GM18858 (cell line): ENCODE results near the gene VAV2.

Source experiments
- ATAC-seq: cut with Tn5 transposase; IDR thresholded peaks from one replicate; pipeline ENCODE4 v1.9.1; 2021; ENCODE audit not compliant: unreplicated experiment

The VAV2 gene

DNA sequence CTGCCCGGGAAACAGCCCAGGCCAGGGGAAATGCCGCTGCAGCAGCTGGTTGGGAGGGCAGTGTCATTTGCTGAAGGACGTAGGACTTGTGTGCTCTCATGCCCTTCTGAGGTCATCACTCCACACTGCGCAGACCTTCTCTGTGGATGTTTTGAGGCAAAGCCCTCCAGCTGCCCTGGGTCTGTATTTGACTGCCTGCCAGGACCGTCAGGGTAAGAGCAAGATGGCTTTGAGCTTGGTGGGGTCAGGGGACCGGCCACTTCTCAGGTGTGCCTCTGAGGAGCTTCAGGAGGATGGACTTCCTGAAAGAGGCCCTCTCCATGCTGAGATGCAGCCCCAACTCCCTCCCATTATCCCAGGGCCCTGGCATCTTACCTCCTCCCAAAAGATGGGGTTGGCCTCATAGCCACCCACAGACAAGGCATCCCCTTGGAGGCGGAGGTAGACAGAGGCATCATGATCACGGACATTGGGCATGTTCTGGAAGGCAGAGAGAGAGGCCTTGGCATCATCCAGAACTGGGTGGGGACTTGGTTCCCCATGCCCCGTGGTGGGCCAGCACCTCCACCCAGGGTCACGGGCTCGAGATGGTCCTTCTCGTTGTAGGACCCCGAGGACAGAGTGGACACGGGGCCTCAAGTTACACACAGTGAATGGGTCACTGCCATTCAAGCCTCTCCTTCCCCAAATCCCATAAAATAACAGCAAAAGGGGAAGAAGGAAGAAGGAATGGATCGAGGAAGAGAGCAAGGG lies 273.4 kb downstream of the VAV2 start:
- ATAC-seq = no peak

DNA sequence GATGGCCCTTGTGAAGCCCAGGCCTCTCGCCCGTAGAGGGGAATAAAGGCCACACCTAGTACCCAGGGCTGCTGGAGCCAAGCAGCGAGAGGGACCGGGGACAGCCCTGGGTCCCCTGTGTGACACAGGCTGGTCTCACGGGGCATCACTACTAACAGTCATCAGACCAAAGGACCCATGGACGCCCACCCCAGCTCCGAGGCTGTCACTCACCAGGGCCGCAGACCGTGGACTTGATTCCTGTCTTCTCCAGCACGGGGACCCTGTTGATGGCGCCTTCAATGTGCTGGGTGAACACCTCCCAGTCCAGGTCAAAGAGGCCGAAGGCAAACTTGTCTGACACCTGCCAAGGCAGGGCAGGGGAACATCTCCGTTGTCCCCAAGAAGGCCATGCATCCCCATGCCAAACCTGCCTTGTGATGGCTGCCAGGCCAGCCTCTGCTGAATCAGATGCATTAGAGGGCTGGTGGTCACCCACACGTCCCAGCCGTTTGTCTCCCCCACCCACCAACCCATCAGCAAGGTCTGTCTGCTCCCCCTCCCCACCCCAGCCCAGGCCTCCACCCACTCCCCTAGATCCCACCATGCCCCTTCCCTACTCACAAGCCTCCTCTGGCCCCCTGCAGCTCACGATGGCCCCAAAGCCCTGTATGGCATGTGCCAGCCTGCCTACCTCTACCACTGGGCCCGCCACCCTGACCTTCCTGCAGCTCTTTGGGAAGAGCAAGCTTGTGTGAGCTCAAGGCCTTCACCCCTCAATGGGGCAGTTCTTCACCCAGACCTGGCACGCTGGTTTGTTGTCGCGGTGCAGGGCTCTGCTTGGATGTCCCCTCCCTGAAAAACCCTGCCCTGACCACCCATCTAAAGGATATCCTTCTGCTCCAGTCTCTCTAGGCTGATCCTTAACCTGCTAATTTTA lies 274.8 kb downstream of the VAV2 start:
- no peak for ATAC-seq

DNA sequence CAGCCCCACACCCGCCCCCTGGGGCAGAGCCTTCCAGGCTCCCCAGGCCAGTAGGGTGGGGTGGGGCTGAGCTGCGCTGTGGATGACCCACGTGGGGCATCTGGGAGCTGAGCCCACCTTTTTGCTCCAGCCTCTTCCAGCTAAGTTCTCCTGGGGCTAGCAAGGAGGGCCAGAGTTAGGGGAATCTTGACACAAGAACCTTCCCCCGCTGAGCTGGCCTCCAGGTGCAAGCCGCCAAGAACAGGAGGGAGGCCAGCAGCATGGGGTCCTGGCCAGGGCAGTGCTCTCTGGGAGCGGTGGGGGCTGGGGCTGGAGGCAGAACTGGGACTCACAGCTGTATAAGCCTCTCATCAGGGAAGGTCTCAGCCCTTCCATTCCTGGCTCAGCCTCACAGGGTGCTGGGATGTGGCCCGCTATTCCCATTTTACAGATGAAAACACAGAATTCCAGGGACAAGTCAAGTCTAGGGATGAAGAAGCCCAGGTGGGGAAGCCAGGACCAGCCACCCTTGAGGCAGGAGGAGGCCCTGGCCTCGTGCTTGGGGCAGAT lies 275.5 kb downstream of the VAV2 start:
- no peak for ATAC-seq

DNA sequence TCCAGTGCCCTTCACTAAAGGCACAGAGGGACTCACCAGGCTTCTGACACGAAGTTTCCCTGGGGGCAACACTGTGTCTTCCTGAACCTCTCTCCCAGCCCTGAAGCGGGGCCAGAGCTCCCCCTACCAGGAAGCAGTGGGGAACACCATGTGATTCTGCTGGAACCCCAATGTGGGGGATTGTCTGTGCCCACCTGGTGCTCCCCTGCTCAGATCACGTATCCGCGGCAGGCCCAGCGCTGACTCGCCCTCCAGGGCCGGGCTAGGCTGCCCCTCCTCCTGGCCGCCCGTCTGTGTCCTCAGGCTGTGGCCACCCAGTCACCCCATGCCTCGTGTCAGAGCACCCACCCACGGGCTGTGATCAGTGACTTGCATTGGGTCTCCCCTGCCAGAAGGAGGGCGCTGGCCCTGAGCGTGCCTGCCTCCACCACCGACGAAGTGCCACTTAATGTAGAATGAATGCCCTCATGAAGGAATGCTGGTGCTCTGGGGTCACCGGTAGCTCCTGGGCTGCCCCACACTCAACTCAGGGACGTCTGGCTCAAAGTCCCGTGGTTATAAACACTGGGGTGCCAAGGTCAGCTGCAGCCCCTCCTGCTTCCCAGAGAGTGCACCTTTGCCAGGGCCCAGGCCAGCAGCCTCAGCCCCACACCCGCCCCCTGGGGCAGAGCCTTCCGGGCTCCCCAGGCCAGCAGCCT lies 276.1 kb downstream of the VAV2 start:
- ATAC-seq = no peak

DNA sequence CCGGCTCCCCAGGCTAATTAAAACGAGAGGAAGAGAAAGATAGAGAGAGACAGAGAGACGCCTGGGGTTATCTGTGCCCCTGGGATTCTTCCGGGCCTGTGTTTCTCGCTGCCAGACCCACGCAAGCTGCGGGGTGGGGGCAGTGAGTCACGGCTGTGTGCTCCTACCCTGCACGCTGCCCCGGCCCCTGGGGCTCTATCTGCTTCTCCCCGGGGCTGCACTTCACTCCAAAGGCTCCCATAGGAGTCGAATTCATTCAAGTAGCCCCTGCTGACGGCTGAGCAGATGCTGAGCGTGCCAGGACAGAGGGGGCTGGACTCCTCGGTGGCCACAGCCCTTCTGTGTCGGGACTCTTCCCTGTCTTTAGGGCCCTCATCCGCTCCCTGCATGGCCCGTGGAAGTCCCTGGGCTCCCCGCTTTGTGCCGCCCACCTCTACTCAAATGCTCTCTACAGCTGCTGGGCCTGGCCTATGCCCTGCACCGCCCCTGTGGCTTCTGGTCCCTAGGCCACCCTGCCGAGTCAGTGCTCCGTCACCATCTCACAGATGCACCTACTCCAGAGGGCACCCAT lies 276.7 kb downstream of the VAV2 start:
- ATAC-seq = no peak

DNA sequence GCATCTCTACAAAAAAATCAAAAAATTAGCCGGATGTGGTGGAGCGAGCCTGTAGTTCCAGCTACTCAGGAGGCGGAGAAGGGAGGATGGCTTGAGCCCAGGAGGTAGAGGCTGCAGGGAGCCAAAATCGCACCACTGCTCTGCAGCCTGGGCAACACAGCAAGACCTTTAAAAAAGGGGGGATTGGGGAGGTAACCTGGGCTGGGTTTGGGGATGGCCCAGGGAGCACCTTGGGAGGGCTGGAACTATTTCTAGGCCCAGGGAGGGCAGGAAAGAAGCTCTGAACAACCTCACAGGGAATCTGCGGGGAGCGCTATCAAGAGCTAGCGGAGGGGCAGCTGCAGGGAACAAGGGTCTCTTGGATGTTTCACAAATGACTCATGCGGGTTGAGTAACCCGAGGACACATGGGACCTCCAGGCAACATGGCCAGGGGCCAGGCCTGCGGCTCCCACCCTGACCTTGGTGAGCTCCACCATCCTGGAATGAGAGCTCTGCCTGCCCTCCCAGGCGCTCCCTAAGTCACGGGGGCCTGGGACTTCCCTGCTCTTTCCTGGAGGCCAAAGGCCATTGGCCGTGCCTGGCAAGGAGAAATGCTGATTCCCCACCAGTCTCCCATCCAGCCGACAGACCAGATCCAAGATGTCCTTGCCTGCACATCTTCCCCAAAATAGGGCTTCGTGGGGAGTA lies 277.4 kb downstream of the VAV2 start:
- ATAC-seq = no peak

DNA sequence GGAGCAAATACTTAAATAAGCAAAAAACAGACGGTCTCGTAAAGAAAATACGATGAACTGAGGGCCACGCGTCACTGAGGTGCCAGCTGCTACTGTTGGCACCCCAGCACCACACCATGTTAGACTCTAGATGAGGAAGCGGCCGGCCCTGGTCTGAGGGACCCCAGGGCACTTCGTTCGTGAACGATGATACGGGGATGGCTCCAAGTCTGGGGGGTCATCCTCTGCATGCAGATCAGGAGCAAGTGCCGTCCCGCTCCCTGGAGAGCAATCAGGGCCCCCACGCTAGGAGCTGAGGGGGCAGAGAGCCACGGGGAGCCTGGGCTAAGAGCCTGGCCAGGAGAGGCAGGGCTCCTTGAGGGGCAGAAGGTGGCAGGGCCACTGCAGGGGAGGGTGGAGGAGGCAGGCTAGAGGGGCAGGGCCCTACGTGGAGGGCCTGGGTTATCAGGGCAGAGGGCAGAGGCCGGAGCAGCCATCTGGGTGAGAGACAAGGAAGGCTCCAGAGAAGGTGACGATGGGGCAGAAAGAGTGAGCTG lies 278.1 kb downstream of the VAV2 start:
- ATAC-seq = no peak

DNA sequence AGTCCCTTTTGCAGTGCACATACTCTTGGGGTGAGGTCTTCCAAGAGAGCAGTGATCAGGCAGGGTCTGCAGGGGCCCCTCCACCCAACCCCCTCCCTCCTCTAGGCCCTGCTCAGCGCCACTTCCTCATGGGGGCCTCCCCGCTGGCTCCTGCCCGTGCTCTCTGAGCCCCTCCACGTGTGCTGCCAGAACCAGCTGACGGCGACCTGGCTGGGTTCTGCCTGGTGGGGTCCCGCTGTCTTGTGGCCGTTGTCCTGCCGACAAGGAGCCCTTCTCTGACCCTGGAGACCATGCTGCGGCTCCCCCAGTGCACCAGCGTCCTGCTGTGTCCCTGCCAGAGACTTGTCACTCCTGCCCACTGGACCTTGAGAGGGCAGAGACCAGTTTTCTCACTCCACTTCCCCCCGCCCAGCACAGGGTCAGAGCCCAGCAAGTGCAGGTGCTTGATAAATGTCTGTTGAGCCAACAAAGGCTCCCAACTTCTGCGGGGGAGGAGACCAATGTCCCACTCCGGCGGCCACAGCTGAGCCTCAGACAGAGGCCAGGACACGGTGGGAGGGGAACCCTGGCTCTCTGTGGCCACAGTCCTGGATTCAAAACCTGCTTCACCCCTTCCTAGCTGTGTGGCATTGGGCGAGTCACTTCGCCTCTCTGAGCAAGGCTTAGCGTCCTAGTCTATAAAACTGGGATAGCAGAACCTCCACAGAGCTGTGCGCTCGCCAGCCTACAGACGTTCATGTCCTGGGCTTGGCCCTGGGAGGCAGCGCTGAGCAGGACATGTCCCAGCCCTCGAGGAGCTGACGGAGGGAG lies 278.8 kb downstream of the VAV2 start:
- no peak for ATAC-seq

DNA sequence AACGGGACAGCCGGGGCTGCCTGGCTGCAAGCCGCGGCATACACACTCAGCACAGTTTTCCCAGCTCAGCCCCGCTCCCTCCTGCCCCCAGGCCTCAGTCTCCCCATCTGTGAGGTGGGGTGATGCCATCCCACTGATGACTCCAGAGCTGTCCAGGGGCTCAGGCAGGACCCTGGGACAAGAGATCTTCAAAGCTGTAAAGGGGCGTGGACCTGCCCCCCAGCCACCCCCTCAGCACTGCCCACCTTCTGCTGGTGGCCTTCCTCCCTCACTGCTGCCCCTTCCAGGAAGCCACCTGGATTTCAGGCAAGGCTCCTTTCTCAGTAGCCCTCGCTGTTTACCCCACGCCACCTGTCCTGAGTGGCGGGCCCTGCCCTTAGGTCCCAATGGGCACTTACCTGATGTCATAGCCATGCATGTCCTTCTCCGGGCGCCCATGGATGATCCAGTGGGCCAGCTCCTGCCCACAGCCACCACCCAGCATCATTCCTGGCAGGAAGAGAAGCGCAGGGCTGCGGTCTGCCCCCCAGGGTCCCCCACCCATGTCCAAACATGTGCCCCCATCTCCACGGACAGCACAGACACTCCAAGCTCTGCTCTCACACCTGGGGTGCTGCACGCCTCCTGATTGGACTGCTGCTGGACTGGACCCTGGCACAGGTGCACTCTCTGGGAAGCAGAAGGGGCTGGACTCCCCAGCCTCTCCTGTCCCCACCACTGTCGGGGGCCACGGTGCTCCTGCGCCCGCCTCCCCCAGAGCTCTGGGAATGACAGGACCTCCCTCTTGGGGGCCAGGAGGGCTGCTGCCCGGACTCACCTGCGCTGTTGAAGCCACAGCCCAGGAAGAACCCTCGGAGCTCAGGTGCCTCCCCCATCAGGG lies 279.7 kb downstream of the VAV2 start:
- no peak for ATAC-seq
